GM12873 (cell line): ENCODE data around the gene L3MBTL4.

ENCODE experiments used
- TF ChIP-seq, protein P1 (sequence below): IDR thresholded peaks from 2 replicates; pipeline ENCODE4 v1.5.1; 2012; ENCODE audit warnings: low read depth, mild to moderate bottlenecking, moderate library complexity, low read length, control low read depth; ENCODE audit not compliant: insufficient read depth; ENCODE audit errors: missing control alignments

The L3MBTL4 gene

DNA sequence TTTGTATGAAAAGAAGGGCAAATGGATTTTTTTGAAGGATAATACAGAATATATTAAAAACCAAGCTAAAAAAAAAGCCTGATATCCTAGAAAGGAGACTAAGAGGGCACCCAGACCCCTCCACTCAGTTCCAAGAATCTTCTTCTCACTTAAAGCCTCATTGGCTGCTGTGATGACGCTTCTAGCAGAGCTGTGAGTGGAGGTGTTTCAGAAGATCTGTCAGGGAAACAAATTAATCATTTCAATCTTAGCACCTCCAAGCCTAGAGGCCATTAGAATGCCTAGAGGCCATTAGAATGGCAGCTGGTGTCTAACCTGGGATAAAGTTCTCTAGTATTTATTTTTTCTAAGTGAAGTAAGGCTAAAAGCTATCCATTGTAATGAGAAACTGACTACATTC, 355.2 kb downstream of the L3MBTL4 start:
- TF ChIP-seq, protein P1, sequence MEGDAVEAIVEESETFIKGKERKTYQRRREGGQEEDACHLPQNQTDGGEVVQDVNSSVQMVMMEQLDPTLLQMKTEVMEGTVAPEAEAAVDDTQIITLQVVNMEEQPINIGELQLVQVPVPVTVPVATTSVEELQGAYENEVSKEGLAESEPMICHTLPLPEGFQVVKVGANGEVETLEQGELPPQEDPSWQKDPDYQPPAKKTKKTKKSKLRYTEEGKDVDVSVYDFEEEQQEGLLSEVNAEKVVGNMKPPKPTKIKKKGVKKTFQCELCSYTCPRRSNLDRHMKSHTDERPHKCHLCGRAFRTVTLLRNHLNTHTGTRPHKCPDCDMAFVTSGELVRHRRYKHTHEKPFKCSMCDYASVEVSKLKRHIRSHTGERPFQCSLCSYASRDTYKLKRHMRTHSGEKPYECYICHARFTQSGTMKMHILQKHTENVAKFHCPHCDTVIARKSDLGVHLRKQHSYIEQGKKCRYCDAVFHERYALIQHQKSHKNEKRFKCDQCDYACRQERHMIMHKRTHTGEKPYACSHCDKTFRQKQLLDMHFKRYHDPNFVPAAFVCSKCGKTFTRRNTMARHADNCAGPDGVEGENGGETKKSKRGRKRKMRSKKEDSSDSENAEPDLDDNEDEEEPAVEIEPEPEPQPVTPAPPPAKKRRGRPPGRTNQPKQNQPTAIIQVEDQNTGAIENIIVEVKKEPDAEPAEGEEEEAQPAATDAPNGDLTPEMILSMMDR, result no peak

DNA sequence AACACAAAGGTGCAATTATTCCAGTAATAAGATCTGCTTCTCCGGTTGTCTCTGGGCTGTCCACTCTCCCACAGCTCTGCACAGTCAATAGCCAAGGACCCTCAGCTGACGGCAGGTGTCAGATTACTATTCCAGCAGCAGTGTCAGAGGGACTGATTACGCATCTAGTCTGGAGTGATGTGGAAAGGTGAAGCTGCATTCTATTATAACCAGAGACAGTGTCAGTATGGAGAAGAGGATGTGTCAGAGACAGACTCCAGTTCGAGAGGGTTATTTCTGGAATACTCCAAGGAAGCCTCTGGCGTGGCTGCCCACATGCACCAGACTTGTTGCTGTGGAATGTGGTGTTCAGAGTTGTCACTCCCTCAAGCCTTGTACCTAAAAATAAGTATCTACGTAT, 355.8 kb downstream of the L3MBTL4 start:
- TF ChIP-seq, protein P1, result no peak

- TF ChIP-seq, protein P1, result no peak
Measured at GRCh38 chr18:6057604-6058003, 357.1 kb downstream of the L3MBTL4 start.

GRCh38 chr18:6056171-6056910, 358.4 kb downstream of the L3MBTL4 start:
- TF ChIP-seq, protein P1, result no peak

- TF ChIP-seq, protein P1, result no peak
Measured at GRCh38 chr18:6055711-6056110, 359.0 kb downstream of the L3MBTL4 start.

- TF ChIP-seq, protein P1, result no peak
Measured at GRCh38 chr18:6054256-6054842, 360.4 kb downstream of the L3MBTL4 start.

DNA sequence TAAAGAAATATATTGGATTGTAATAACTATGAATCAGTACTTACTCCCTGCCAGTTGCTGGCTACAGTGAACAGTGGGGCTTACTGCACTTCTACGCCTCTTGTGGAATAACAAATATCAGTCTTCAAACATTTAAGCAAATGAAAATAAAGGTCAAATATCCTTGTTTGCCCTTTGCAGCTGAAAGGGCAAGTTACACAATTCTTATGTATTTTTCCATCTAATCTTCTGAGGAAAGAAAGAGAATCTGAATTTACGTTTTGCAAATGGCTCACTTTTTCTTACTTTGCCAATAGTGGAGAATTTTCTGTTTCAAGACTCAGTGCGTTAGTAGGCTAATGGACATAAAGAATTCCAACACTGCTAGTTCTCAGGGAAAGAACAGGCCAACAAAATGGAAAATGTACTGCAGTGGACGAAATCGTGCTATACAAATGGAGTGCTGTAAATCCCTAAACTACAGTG, 362.2 kb downstream of the L3MBTL4 start:
- TF ChIP-seq, protein P1, result no peak
